IMR-90 (cell line): ENCODE results near the gene DRAXIN.

Experiments used
- BHLHE40 ChIP-seq: fragments of 150-350 bp; IDR thresholded peaks from 2 replicates; pipeline ENCODE4 v1.6.1; 2016; ENCODE audit warnings: mild to moderate bottlenecking, low read depth, low read length
- MAFK ChIP-seq: IDR thresholded peaks from 2 replicates; pipeline ENCODE4 v1.6.1; 2012; ENCODE audit warnings: low read depth, low read length, improper control_type of control experiment
- NFE2L2 ChIP-seq: fragments of 150-350 bp; IDR thresholded peaks from 2 replicates; pipeline ENCODE4 v1.6.1; 2016; ENCODE audit warnings: low read depth, mild to moderate bottlenecking, low read length
- POLR2A ChIP-seq: IDR thresholded peaks from 2 replicates; pipeline ENCODE4 v1.6.1; 2012; ENCODE audit warnings: mild to moderate bottlenecking, low read depth, low read length
- RAD21 ChIP-seq: IDR thresholded peaks from 2 replicates; pipeline ENCODE4 v1.6.1; 2012; ENCODE audit warnings: low read length, improper control_type of control experiment
- SMC3 ChIP-seq: fragments of 150-350 bp; IDR thresholded peaks from 2 replicates; pipeline ENCODE4 v1.6.1; 2016; ENCODE audit warnings: low read depth, mild to moderate bottlenecking, antibody characterized with exemption, low read length, moderate library complexity
- TF ChIP-seq, protein P1 (sequence below): conservative IDR thresholded peaks from 2 replicates; pipeline ENCODE4 v1.5.1; 2012; ENCODE audit warnings: mild to moderate bottlenecking, low read depth, low read length, improper control_type of control experiment
- TF ChIP-seq, protein P2 (sequence below): fragments of 150-350 bp; IDR thresholded peaks from 2 replicates; pipeline ENCODE4 v1.6.1; 2016; ENCODE audit warnings: low read depth, mild to moderate bottlenecking, low read length, moderate library complexity, borderline replicate concordance

DNA sequence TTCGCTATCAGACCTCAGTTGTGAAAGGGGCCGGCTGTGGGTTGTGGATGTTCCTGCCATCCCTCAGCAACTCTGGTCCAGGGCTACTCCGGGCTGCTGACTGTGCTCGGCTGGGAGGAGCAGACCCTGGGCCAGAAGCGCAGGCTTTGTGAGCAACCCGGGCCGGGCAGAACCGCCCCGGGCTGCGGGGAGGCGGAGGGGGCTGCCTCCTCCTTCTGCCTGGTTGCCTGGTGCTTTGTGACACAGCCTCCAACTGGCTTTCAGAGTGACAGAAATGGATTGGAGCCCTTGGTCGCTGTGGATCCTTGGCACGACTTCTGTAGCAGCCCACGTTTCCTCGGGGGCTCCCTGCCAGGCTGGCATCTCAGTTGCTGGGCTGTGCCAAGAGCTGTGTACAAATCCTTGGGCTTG lies 10.0 kb downstream of the DRAXIN start:
- TF ChIP-seq, protein P1, sequence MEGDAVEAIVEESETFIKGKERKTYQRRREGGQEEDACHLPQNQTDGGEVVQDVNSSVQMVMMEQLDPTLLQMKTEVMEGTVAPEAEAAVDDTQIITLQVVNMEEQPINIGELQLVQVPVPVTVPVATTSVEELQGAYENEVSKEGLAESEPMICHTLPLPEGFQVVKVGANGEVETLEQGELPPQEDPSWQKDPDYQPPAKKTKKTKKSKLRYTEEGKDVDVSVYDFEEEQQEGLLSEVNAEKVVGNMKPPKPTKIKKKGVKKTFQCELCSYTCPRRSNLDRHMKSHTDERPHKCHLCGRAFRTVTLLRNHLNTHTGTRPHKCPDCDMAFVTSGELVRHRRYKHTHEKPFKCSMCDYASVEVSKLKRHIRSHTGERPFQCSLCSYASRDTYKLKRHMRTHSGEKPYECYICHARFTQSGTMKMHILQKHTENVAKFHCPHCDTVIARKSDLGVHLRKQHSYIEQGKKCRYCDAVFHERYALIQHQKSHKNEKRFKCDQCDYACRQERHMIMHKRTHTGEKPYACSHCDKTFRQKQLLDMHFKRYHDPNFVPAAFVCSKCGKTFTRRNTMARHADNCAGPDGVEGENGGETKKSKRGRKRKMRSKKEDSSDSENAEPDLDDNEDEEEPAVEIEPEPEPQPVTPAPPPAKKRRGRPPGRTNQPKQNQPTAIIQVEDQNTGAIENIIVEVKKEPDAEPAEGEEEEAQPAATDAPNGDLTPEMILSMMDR: no peak
- TF ChIP-seq MAFK (no peak), RAD21 (no peak), BHLHE40 (no peak), SMC3 (no peak), POLR2A (no peak), NFE2L2 (no peak)
- TF ChIP-seq, protein P2, sequence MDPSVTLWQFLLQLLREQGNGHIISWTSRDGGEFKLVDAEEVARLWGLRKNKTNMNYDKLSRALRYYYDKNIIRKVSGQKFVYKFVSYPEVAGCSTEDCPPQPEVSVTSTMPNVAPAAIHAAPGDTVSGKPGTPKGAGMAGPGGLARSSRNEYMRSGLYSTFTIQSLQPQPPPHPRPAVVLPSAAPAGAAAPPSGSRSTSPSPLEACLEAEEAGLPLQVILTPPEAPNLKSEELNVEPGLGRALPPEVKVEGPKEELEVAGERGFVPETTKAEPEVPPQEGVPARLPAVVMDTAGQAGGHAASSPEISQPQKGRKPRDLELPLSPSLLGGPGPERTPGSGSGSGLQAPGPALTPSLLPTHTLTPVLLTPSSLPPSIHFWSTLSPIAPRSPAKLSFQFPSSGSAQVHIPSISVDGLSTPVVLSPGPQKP: no peak
